Right renal cortex interstitium (tissue), 3 donors: ENCODE data around the gene C1QA. TPM values are rescaled to one million over a fixed set of nuclear protein-coding genes. Genes with fewer than 3 reads are reported as not detected.
"Not testable (repeated sequence)": the region's sequence is repeated elsewhere in the genome, so short reads cannot be mapped to it uniquely, and the experiment has no call there.

Experiments used
- DNase-seq, 3 donors: peaks; one replicate each; pipeline ENCODE4 v3.0.0-alpha.2; 2013; ENCODE audit warnings: low read depth in 3 of 3, low spot score in 2 of 3
- polyA plus RNA-seq, 3 donors: library from polyadenylated mRNA; unstranded; fragments of 120-200 nt; gene quantifications; one replicate each; pipeline ENCODE4 v1.2.1, GENCODE V29; 2013; ENCODE audit not compliant: insufficient read length in 3 of 3

The C1QA gene
- polyA plus RNA-seq, 3 donors: 9.1 to 14.3 (median 13.7) TPM

DNA sequence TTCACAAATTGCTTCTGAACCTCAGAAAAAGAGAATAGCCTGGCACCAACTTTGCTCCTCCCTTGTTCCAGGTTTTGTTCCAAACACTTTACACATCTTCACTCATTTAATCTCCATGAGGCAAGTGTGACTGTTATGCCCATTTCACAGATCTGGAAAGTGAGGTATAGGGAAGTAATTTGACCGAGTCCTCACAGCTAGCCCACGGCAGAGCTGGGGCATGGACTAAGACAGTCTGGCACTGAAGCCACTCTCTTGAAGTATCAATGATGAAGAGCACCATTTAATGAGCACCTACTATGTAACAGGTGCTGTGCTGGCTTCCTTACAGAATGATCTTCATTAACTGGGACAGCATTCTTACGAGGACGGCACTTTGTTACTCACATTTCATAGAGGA is 35.6 kb downstream of the C1QA start:
- DNase-seq: no peak

DNA sequence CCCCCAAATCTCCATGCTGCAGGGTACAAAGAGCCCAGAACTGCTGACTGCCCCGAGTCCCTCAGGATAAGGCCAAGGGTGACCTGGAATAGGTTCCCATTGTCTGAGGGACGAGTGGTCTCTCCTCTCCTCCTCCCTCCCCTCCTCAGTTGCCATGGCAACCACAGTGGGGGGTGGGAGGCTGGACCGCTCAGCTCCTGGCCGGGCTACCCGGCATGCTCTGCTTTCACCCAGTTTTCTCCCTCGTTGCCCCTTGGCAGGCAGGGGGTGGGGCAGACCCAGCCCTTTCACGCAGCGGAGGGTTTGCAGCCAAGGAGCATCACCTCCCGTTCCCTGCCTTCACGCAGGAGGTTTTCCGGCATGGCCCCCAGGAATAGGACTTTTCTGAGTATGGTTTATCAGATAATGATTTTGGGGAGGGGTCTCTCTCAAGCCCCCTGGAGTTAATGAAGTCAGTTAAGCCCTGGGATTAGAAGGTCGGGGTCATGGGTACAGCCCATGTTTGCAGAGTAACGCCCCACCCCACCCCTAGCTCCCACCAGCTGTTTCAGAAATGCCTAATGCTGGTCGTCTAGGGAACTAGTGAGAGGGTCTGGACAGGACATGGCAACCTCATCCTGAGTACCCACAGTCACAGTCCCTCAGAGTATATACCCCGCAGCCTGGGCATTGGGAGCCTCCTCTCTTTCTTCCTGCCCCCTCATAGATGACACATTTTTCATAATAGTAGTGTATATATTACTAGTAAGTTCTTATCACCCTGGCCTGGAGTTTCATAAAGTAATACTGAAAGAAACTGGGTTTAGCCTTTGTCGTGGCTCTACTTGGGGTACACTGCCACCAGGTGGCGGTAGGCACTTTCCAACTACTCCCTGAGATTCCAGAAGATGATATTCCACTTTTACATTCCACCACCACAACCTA is 37.3 kb downstream of the C1QA start:
- no peak for DNase-seq

DNA sequence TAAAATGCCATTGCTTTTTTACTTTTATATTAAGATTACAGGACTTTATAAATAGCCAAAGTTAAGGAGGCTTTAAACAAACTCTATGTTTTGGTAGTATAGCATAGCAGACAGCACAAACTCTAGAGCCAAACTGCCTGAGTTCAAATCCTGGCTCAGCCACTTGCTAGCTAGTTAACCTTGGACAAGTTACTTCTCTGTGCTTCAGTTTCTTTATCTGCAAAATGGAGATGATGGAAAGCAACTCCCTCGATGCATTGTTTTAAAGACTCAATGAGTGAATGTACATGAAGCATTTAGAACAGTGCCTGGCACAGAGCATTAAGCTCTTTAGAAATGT is 38.0 kb downstream of the C1QA start:
- DNase-seq: no peak

GRCh38 chr1:22676151-22676550 is 39.7 kb downstream of the C1QA start:
- not testable (repeated sequence) for DNase-seq

- no peak for DNase-seq
These were observed 40.6 kb downstream of the C1QA start for GRCh38 chr1:22676916-22677583.

DNA sequence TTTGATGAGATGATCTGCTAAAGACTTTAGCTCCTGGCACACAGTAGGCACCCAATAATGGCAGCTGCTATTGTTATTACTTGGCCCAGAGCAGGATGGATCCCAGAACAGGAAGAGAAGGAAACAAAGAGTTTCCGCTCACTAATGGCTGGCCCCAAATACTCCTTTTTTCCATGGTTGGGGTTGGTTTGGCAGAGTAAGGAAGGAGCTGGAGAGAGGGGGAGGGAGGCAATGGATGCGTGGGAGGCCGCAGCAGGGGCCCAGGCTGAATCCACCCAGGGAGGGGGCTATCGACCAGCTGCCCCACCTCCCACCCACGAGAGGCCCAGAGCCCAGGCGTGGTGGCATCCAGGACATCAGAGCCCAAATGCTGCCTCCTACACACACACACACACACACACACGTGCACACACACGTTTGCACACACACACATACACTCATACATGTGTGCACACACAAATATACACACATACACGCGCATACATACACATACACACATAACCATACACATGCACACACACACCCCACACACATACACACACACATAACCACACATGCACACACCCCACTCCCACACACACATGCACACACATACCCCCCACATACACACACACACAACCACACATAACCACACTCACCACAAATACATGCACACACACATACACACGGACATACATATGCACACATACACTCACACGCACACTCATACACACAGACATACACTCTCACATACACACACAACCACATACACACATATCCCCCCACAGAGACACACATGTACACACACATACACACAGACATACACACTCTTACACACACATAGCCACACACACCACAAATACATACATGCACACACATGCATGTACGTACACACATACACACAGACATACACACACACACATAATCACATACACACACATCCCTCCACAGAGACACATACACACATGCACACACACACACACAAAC is 41.8 kb downstream of the C1QA start:
- no peak for DNase-seq

DNA sequence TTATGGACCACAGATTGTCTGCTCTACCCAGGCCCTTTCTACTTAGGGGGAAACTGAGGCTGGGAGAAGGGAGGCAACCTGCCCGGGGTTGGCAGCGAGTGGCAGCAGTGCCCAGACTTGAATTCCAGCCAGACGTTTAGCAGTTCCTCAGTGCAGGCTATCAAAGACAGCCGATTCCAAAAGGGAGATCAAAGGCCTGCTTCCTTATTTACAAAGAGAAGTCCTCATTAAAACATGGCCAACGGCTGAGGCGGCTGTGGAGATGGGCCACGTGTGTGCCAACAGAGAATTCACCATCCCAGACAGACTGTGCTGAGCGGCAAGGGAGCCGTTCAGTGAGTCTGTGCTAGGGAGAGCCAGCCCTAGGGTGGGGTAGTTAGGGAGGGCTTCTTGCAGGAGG is 44.3 kb downstream of the C1QA start:
- DNase-seq: no peak

DNA sequence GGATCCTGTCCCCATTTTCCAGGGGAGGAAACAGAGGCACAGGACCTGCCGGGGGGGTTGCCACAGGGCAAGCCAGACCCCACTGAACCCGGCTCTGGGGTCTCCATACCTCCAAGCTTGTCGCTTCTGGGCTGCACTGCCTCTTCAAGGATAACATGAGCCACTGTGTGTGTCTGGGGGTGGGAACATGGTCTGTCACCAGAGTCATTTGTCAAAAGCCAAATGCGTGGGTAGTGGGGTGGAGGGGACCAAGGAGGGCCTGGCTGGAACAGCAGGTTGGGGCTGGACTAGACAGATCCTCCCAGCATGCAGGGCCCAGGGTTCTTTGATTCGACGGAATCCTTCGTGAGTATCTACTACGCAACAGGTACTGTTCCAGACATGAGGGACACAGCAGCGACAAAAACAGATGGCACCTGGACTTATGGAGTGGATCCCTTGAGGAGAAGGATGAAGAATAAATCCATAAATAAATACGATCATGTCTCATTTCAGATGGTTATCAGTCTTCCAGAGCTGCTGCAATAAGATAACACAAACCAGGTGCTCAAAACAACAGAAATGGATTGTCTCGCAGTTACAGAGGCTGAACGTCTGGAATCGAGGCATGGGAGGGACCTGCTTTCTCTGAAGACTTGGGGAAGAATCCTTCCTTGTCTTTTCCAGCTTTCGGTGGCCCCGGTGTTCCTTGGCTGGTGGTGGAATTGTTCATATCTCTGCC is 45.3 kb downstream of the C1QA start:
- no peak for DNase-seq

GRCh38 chr1:22683547-22683946 is 47.1 kb downstream of the C1QA start:
- no peak for DNase-seq

- peak in 2 of 3 donors; percentile 54 to 56 for DNase-seq
These were observed 49.2 kb downstream of the C1QA start for GRCh38 chr1:22685591-22686059.

- DNase-seq: no peak
These were observed 50.8 kb downstream of the C1QA start for GRCh38 chr1:22687191-22687590.

DNA sequence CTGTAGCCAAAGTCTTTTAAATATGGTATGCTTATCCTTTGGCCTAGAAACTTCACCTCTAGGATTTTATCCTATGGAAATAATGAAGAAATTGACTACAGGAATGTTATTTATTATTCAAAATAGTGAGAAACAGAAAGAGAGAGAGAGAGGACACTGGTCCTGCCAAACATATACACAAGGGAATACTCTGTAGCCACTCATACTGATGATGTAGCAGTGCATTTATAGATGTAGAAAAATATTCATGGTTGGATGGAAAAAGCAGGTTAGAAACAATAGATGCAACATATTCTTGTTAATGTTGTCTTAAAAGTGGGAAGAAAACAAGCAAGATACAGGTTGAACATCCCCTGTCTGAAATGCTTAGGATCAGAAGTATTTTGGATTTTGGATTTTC is 52.0 kb downstream of the C1QA start:
- no peak for DNase-seq

Other genes with a start within 250 kb of the C1QA start
- gene ZBTB40, start 184.8 kb upstream of the C1QA start, polyA plus RNA-seq: 10 to 100 TPM; 18.4 to 19.8 (median 19.3) TPM
- gene EPHA8, start 73.1 kb upstream of the C1QA start, polyA plus RNA-seq: 1 to 10 TPM; 1.0 to 1.4 (median 1.3) TPM
- 10 to 100 TPM in 2 of 3 donors, 1 to 10 TPM in 1; 8.4 to 13.7 (median 10.9) TPM for gene C1QC, start 7.0 kb downstream of the C1QA start, polyA plus RNA-seq
- 10 to 100 TPM in 1 of 3 donors, 1 to 10 TPM in 2; 6.2 to 10.1 (median 7.4) TPM for gene C1QB, start 16.6 kb downstream of the C1QA start, polyA plus RNA-seq
- 10 to 100 TPM in 2 of 3 donors, 1 to 10 TPM in 1; 9.3 to 12.8 (median 11.9) TPM for gene EPHB2, start 74.2 kb downstream of the C1QA start, polyA plus RNA-seq